PC-3 (cell line): ENCODE measurements around the gene CCSER1.

ENCODE experiments used
- CTCF ChIP-seq: fragments of 300-600 bp; sonication (generic); conservative IDR thresholded peaks from 2 replicates; pipeline ENCODE4 v1.5.1; 2017; ENCODE audit warnings: antibody characterized with exemption, low read depth, mild to moderate bottlenecking, low read length
- EZH2 ChIP-seq: fragments of 300-600 bp; sonication (generic); IDR thresholded peaks from one replicate; pipeline ENCODE4 v1.6.1; 2017; ENCODE audit warnings: antibody characterized with exemption, mild to moderate bottlenecking, low read length; ENCODE audit not compliant: unreplicated experiment

- TF ChIP-seq CTCF (no peak), EZH2 (no peak)
Measured at GRCh38 chr4:91035276-91035675, 908.1 kb downstream of the CCSER1 start.
